Vagina (tissue), 2 donors: ENCODE data around the gene RGR.

Source experiments
- POLR2A ChIP-seq, 2 donors: fragments of 450-650 bp; IDR thresholded peaks; one replicate each; pipeline ENCODE4 v1.6.1; 2017; ENCODE audit warnings: antibody characterized with exemption in 2 of 2, mild to moderate bottlenecking in 2 of 2, moderate library complexity in 2 of 2
- POLR2AphosphoS5 ChIP-seq, 2 donors: sonication (generic); formaldehyde crosslinking; IDR thresholded peaks; one replicate each; pipeline ENCODE4 v1.9.0; 2017; ENCODE audit warnings: antibody characterized with exemption in 2 of 2, mild to moderate bottlenecking in 2 of 2, low read depth in 1 of 2; ENCODE audit not compliant: insufficient read depth in 1 of 2
- TF ChIP-seq, protein P1 (sequence below), 3 experiments: fragments of 450-650 bp in 2 of 3; fragments of 200-600 bp in 1 of 3; sonication (generic) in 1 of 3; IDR thresholded peaks; one replicate each; pipeline ENCODE4 v1.5.1; 2017 to 2019; ENCODE audit warnings: antibody characterized with exemption in 3 of 3, mild to moderate bottlenecking in 2 of 3, moderate library complexity in 2 of 3

DNA sequence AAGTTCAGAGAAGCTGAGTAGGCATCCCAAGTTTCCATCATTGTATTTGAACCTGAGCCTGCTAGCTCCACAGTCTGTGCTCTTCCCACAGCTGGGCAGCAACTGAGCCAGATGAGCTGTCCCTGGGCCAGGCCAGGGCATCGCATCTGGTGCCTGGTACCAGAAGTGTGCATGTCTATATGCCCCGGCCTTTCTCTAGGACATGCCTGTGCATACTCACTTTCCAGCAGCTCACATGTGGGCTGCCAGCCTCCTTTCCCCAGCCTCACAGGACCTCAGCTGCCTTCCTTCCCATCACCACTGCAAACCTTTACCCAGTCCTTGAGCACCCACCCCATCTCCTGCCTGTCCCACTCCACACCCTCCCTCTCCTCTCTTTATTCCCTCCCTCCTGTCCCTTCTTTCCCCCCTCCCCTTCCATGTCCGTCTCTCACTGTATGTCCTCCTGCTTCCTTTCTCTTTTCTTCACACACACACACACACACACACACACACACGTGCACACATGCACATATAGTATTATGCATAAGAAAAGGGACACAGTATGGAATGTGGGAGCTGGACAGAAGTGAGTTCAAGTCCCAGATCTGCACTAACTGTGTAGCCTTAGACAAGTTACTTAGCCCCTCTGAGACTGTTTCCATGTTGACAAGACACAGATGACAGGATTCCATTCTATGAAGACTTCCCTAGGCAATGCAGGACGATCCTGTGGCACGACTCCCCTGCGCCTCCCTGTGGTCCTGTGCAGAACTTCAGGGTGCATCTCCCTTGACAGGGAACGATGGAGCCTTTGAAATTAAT lies 39.6 kb upstream of the RGR start:
- TF ChIP-seq, protein P1, sequence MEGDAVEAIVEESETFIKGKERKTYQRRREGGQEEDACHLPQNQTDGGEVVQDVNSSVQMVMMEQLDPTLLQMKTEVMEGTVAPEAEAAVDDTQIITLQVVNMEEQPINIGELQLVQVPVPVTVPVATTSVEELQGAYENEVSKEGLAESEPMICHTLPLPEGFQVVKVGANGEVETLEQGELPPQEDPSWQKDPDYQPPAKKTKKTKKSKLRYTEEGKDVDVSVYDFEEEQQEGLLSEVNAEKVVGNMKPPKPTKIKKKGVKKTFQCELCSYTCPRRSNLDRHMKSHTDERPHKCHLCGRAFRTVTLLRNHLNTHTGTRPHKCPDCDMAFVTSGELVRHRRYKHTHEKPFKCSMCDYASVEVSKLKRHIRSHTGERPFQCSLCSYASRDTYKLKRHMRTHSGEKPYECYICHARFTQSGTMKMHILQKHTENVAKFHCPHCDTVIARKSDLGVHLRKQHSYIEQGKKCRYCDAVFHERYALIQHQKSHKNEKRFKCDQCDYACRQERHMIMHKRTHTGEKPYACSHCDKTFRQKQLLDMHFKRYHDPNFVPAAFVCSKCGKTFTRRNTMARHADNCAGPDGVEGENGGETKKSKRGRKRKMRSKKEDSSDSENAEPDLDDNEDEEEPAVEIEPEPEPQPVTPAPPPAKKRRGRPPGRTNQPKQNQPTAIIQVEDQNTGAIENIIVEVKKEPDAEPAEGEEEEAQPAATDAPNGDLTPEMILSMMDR (IDR thresholded peaks at IDR 0.05), result peak; percentile 32 to 39 (median 35)
- TF ChIP-seq POLR2AphosphoS5 (IDR thresholded peaks at IDR 0.05; ENCODE audit: insufficient read depth in 1 of 2, low read depth in 1 of 2) (no peak), POLR2A (IDR thresholded peaks at IDR 0.05) (no peak)
